Astrocyte (in vitro differentiated cells and primary cell): ENCODE measurements around the gene HPSE2. TPM values are rescaled to one million over a fixed set of nuclear protein-coding genes. Genes with fewer than 3 reads are reported as not detected.

ENCODE experiments used
- DNase-seq: peaks from one replicate; pipeline ENCODE4 v3.0.0-alpha.2; 2010; ENCODE audit warnings: low read depth
- FAIRE-seq: peaks from 2 replicates; lab custom pipeline; 2011; peaks lifted over from hg19 to GRCh38; lab: Jason Lieb, UNC
- H2AFZ ChIP-seq: 2 replicates; pipeline ENCODE4 v1.6.0; 2012; ENCODE audit warnings: low read depth, low read length, inconsistent platforms
- H3K27ac ChIP-seq: 2 replicates; pipeline ENCODE4 v1.5.1; 2011; ENCODE audit warnings: low read depth, low read length, inconsistent platforms
- H3K27me3 ChIP-seq: 2 replicates; pipeline ENCODE4 v1.6.0; 2011; ENCODE audit warnings: low read length, inconsistent platforms; ENCODE audit not compliant: insufficient read depth
- H3K36me3 ChIP-seq: 2 replicates; pipeline ENCODE4 v1.5.1; 2011; ENCODE audit warnings: low read length, inconsistent platforms; ENCODE audit not compliant: insufficient read depth
- H3K4me1 ChIP-seq: 2 replicates; pipeline ENCODE4 v1.5.1; 2011; ENCODE audit warnings: low read length, inconsistent platforms; ENCODE audit not compliant: insufficient read depth
- H3K4me2 ChIP-seq: 2 replicates; pipeline ENCODE4 v1.6.0; 2012; ENCODE audit warnings: low read length, inconsistent platforms
- H3K4me3 ChIP-seq: 2 replicates; pipeline ENCODE4 v1.5.1; 2011; ENCODE audit warnings: low read depth, mild to moderate bottlenecking, low read length, inconsistent platforms; ENCODE audit not compliant: insufficient read depth
- H3K79me2 ChIP-seq: 2 replicates; pipeline ENCODE4 v1.6.0; 2012; ENCODE audit warnings: mild to moderate bottlenecking, low read length, inconsistent platforms; ENCODE audit not compliant: insufficient read depth
- H3K9ac ChIP-seq: 2 replicates; pipeline ENCODE4 v1.6.0; 2012; ENCODE audit warnings: mild to moderate bottlenecking, low read length, inconsistent platforms
- H3K9me3 ChIP-seq: 2 replicates; pipeline ENCODE4 v1.5.1; 2012; ENCODE audit warnings: low read depth, mild to moderate bottlenecking, low read length, inconsistent platforms; ENCODE audit not compliant: insufficient read depth
- H4K20me1 ChIP-seq: 2 replicates; pipeline ENCODE4 v1.6.0; 2012; ENCODE audit warnings: low read length, inconsistent platforms; ENCODE audit not compliant: insufficient read depth
- H3K27ac Mint-ChIP-seq: one replicate; pipeline ENCODE4 v1.8.0; 2021; ENCODE audit warnings: mild to moderate bottlenecking, mixed read lengths; ENCODE audit not compliant: unreplicated experiment
- H3K27me3 Mint-ChIP-seq: one replicate; pipeline ENCODE4 v1.8.0; 2021; ENCODE audit warnings: low read depth, mixed read lengths; ENCODE audit not compliant: unreplicated experiment
- H3K36me3 Mint-ChIP-seq: one replicate; pipeline ENCODE4 v1.8.0; 2021; ENCODE audit warnings: low read depth, mixed read lengths; ENCODE audit not compliant: unreplicated experiment
- H3K4me1 Mint-ChIP-seq: one replicate; pipeline ENCODE4 v1.8.0; 2021; ENCODE audit warnings: low read depth, mixed read lengths; ENCODE audit not compliant: unreplicated experiment
- H3K4me3 Mint-ChIP-seq: one replicate; pipeline ENCODE4 v1.8.0; 2021; ENCODE audit warnings: mild to moderate bottlenecking, moderate library complexity, mixed read lengths; ENCODE audit not compliant: unreplicated experiment
- H3K9me3 Mint-ChIP-seq: one replicate; pipeline ENCODE4 v1.8.0; 2021; ENCODE audit warnings: mild to moderate bottlenecking, mixed read lengths; ENCODE audit not compliant: unreplicated experiment
- CTCF ChIP-seq: IDR thresholded peaks from 2 replicates; pipeline ENCODE4 v1.5.1; 2011; ENCODE audit warnings: low read depth, mild to moderate bottlenecking, inconsistent platforms, low read length, moderate library complexity; ENCODE audit not compliant: insufficient read depth
- EZH2 ChIP-seq: IDR thresholded peaks from 2 replicates; pipeline ENCODE4 v1.6.1; 2012; ENCODE audit warnings: mild to moderate bottlenecking, low read length, inconsistent platforms; ENCODE audit not compliant: insufficient read depth
- total RNA-seq: library from RNA; stranded (reverse); gene quantifications from 2 replicates; pipeline ENCODE4 v1.2.1, GENCODE V29; 2021

Gene HPSE2
- total RNA-seq, 1 donor from 2014 or later, result 0.14 TPM

- H3K4me1 Mint-ChIP-seq, result peaks cover 5% of the 10 kb centered on the region
- no peak overlapping the region for H2AFZ ChIP-seq
Measured at GRCh38 chr10:99234791-99235657, 628 bp downstream of the HPSE2 start.

GRCh38 chr10:99234041-99234790 lies 1.4 kb downstream of the HPSE2 start:
- H2AFZ ChIP-seq, result peak overlapping the region; percentile 82
- peaks cover 9% of the 10 kb centered on the region for H3K4me1 ChIP-seq
- H3K36me3 ChIP-seq, result no peaks in the 10 kb centered on the region
- H3K4me1 Mint-ChIP-seq, result peaks cover 5% of the 10 kb centered on the region
- peak overlapping the region; percentile 89 for H3K4me2 ChIP-seq
- H3K27ac ChIP-seq, result no peak overlapping the region
- TF ChIP-seq EZH2 (peak; percentile 59), CTCF (no peak)
- H3K9ac ChIP-seq, result no peak overlapping the region
- peaks cover 84% of the 10 kb centered on the region for H3K27me3 Mint-ChIP-seq
- peak overlapping the region; percentile 44 for H3K4me3 ChIP-seq
- no peaks in the 10 kb centered on the region for H3K9me3 Mint-ChIP-seq
- H3K27ac Mint-ChIP-seq, result no peak overlapping the region
- no peak for FAIRE-seq
- H3K9me3 ChIP-seq, result no peaks in the 10 kb centered on the region
- peaks cover 4% of the 10 kb centered on the region for H4K20me1 ChIP-seq
- peaks cover 80% of the 10 kb centered on the region for H3K27me3 ChIP-seq
- no peaks in the 10 kb centered on the region for H3K79me2 ChIP-seq
- H3K4me3 Mint-ChIP-seq, result peak overlapping the region; percentile 51
- no peaks in the 10 kb centered on the region for H3K36me3 Mint-ChIP-seq
- DNase-seq, result peak; percentile 16

More at GRCh38 chr10:99234791-99235657, 628 bp downstream of the HPSE2 start:
- Histone ChIP-seq H3K36me3 (no peaks in the 10 kb centered on the region), H3K9me3 (no peaks in the 10 kb centered on the region), H3K4me2 (peak overlapping the region; percentile 89), H3K4me3 (no peak overlapping the region), H4K20me1 (peaks cover 4% of the 10 kb centered on the region), H3K4me1 (peaks cover 9% of the 10 kb centered on the region), H3K27ac (no peak overlapping the region), H3K79me2 (no peaks in the 10 kb centered on the region), H3K9ac (no peak overlapping the region), H3K27me3 (peaks cover 75% of the 10 kb centered on the region)
- DNase-seq (no peak), FAIRE-seq (no peak)
- Mint-ChIP-seq H3K9me3 (no peaks in the 10 kb centered on the region), H3K4me3 (peak overlapping the region; percentile 51), H3K27ac (no peak overlapping the region), H3K36me3 (no peaks in the 10 kb centered on the region), H3K27me3 (peaks cover 77% of the 10 kb centered on the region)
- TF ChIP-seq EZH2 (no peak), CTCF (no peak)
